Lung (tissue), 12 donors: ENCODE results near the gene RCL1. TPM values are rescaled to one million over a fixed set of nuclear protein-coding genes. Genes with fewer than 3 reads are reported as not detected.

Experiments
- ATAC-seq: fragments of 200-7000 bp; cut with Tn5 transposase; one replicate; pipeline ENCODE4 v1.9.1; 2020; ENCODE audit warnings: moderate number of reproducible peaks; ENCODE audit not compliant: insufficient read depth, low FRiP score
- DNase-seq, 3 donors: peaks; one replicate each; pipeline ENCODE4 v3.0.0-alpha.2; 2013 to 2017
- H3K27ac ChIP-seq, 2 donors: one replicate each; pipeline ENCODE4 v1.5.1; 2013; ENCODE audit warnings: mild to moderate bottlenecking in 2 of 2, moderate library complexity in 2 of 2, control low read depth in 1 of 2, inconsistent platforms in 1 of 2, low read depth in 1 of 2, low read length in 1 of 2
- H3K27me3 ChIP-seq, 3 donors: one replicate each; pipeline ENCODE4 v1.5.1; 2013; ENCODE audit warnings: low read length in 2 of 3; ENCODE audit not compliant: control insufficient read depth in 3 of 3, insufficient read depth in 3 of 3
- H3K36me3 ChIP-seq, 4 donors: one replicate each; pipeline ENCODE4 v1.5.1; 2013; ENCODE audit warnings: low read length in 4 of 4, mild to moderate bottlenecking in 1 of 4, moderate library complexity in 1 of 4; ENCODE audit not compliant: control insufficient read depth in 4 of 4, insufficient read depth in 4 of 4
- H3K4me1 ChIP-seq, 5 donors: one replicate each; pipeline ENCODE4 v1.5.1; 2013; ENCODE audit warnings: low read length in 5 of 5, mild to moderate bottlenecking in 2 of 5, moderate library complexity in 1 of 5; ENCODE audit not compliant: control insufficient read depth in 5 of 5, insufficient read depth in 5 of 5
- H3K4me3 ChIP-seq: one replicate; pipeline ENCODE4 v1.5.1; 2013; ENCODE audit warnings: mild to moderate bottlenecking, control low read depth, moderate library complexity
- H3K9ac ChIP-seq, 2 donors: one replicate each; pipeline ENCODE4 v1.5.1; 2013; ENCODE audit warnings: low read length in 2 of 2, control low read depth in 1 of 2; ENCODE audit not compliant: insufficient read depth in 1 of 2
- H3K9me3 ChIP-seq, 4 donors: one replicate each; pipeline ENCODE4 v1.5.1; 2013; ENCODE audit warnings: low read length in 3 of 4, mild to moderate bottlenecking in 1 of 4, moderate library complexity in 1 of 4; ENCODE audit not compliant: control insufficient read depth in 4 of 4, insufficient read depth in 3 of 4
- CTCF ChIP-seq: IDR thresholded peaks from 2 replicates; pipeline ENCODE4 v1.5.1; 2012; ENCODE audit warnings: mild to moderate bottlenecking; ENCODE audit errors: control extremely low read depth, extremely low read depth
- WGBS, 2 donors: extraction: QIAGEN DNeasy Blood & Tissue Kit; methylation state at CpG; one replicate each; pipeline ENCODE4 v1.1.7; 2013; 5-methylcytosine and 5-hydroxymethylcytosine counted together
- polyA plus RNA-seq, 2 donors: library from polyadenylated mRNA; stranded (reverse); fragments of 200-250 nt; gene quantifications; one replicate each; pipeline ENCODE4 v1.2.1, GENCODE V29; 2013
- total RNA-seq, 2 donors: library from RNA; depleted of rRNA in 1 of 2; stranded (reverse); fragments of >200 nt in 1 of 2; gene quantifications; one replicate each; pipeline ENCODE4 v1.2.1, GENCODE V29; 2014 to 2021
- donor health status: control.
- donor health status: control.
- donor health status: Bipolar disorder and iron deficiency.
- donor health status: healthy.
- donor health status: DM: yes; HTN: yes; CAD: no.

RCL1 gene
- total and polyA plus RNA-seq, 4 donors, result 14.8 to 62.2 (median 23.4) TPM

DNA sequence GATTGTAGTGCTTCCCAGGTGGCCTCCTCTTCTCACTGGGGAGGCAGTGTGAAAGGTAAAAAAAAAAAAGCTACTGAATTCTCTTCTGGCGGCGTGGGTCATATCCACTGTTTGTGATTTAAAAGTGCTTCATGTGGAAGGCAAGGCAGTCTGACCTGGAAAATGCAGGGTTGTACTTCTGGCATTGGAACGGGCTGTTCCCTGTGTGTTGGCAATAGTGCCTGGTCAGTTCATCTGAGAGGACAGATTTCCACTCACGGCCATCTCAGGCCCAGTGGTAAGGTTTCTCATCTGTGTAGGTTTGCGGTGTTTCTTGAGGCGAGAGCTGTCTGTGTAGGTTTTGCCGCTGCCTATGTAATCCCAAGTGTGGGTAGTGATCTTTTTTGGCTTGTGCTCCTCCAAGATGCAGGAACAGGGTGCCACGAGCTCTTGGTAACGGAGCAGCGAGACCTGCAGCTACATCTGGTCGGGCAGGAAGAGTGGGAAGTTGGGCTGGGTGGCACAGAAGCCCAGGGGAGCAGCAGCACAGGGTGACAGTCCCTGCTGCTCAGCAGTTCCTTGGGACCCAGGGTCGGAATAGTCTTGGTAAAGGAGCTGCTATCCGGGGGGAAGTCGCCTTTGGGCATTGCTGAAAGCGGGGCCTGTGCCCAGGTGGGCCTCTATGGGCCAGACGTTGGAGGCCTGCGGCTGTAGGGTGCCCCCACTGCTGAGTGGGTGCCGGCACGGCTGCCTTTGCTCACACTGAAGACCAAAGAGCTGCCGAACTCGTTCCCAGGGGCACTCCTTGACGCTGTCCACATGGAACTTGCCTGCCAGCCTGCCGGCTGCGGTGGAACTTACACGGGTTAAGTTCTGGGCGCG, 11.2 kb downstream of the RCL1 start:
- no peak for TF ChIP-seq CTCF
- no peak overlapping the region for H3K4me3 ChIP-seq
- H3K9ac ChIP-seq, result no peak overlapping the region
- peaks cover 0 to 9% (median 4%) of the 10 kb centered on the region in 5 donors for H3K4me1 ChIP-seq
- ATAC-seq (no peak), DNase-seq (no peak)
- 95 to 96% methylated on average over 27 of the region's 27 CpGs for WGBS, 2 donors
- peaks cover 0 to 3% (median 0%) of the 10 kb centered on the region in 4 donors for H3K36me3 ChIP-seq
- no peak overlapping the region for H3K27ac ChIP-seq
- no peaks in the 10 kb centered on the region for H3K9me3 ChIP-seq
- no peaks in the 10 kb centered on the region for H3K27me3 ChIP-seq

- no peak overlapping the region for H3K27ac ChIP-seq
- 96 to 99% methylated on average over 28 of the region's 28 CpGs for WGBS, 2 donors
These were observed 11.8 kb downstream of the RCL1 start for GRCh38 chr9:4804531-4805016.

DNA sequence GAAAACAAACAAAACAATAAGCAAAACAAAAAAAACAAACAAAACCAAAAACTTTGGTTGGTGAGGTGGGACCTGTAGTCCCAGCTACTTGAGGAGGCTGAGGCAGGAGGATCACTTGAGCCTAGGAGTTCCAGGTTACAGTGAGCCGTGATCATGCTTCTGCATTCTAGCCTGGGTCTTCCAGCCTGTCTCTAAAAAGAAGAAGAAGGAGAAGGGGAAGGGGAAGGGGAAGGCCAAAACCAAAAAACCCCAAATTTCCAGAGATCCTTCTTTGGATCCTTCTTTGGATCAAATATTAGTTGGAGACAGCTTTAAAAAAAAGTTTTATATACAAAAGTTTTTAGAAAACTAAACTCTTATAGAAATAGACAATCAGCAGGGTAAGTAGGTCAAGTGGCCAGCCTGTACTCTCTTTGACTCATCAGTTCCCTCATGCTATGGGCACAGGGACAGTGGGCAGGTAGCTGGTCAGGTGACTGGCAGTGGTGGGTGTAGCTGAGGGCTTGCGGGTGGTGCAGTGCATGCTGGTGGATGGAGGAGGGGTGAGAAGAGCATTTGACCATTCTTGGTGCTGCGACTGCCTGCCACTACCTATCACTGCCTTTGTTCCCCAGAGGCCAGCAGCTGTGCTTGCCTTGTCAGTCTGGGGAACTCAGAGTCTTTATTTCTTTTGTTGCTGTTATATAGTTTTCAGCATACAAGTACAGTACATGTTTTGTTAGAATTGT, 12.6 kb downstream of the RCL1 start:
- peaks cover 0 to 3% (median 0%) of the 10 kb centered on the region in 4 donors for H3K36me3 ChIP-seq
- no peak overlapping the region for H3K27ac ChIP-seq
- no peak overlapping the region for H3K4me3 ChIP-seq
- H3K9ac ChIP-seq, result no peak overlapping the region
- H3K27me3 ChIP-seq, result no peaks in the 10 kb centered on the region
- WGBS, 2 donors, result 80 to 89% methylated on average over 3 of the region's 3 CpGs
- peaks cover 0 to 7% (median 0%) of the 10 kb centered on the region in 5 donors for H3K4me1 ChIP-seq
- ATAC-seq, result no peak
- no peak for TF ChIP-seq CTCF
- H3K9me3 ChIP-seq, result no peaks in the 10 kb centered on the region
- DNase-seq, result no peak

More at GRCh38 chr9:4804531-4805016, 11.8 kb downstream of the RCL1 start:
- ATAC-seq (no peak), DNase-seq (no peak)
- H3K27me3 ChIP-seq, result no peaks in the 10 kb centered on the region
- TF ChIP-seq CTCF, result no peak
- H3K9me3 ChIP-seq, result no peaks in the 10 kb centered on the region
- H3K4me3 ChIP-seq, result no peak overlapping the region
- H3K4me1 ChIP-seq, result peaks cover 0 to 9% (median 0%) of the 10 kb centered on the region in 5 donors
- peaks cover 0 to 3% (median 0%) of the 10 kb centered on the region in 4 donors for H3K36me3 ChIP-seq
- no peak overlapping the region for H3K9ac ChIP-seq
